K562 (cell line): ENCODE results near the gene CCDC159. TPM values are rescaled to one million over a fixed set of nuclear protein-coding genes. Genes with fewer than 3 reads are reported as not detected.

Experiments
- ARNT ChIP-seq, 2 experiments: fragments of 450-650 bp; IDR thresholded peaks; 2 replicates each; pipeline ENCODE4 v1.6.1; 2016; ENCODE audit warnings: mild to moderate bottlenecking in 1 of 2
- CREB3L1 ChIP-seq: fragments of 450-650 bp; IDR thresholded peaks from 2 replicates; pipeline ENCODE4 v1.6.1; 2014; ENCODE audit warnings: low read depth, mild to moderate bottlenecking, moderate library complexity, borderline replicate concordance
- JUN ChIP-seq, 2 experiments: sonication (generic) in 1 of 2; formaldehyde crosslinking in 1 of 2; IDR thresholded peaks; 2 replicates each; pipeline versions ENCODE4 v1.6.1 to v1.8.0; 2012 to 2022; ENCODE audit warnings: borderline replicate concordance in 2 of 2, mild to moderate bottlenecking in 2 of 2, improper control_type of control experiment in 1 of 2, low read depth in 1 of 2, low read length in 1 of 2, missing genetic modification reagents in 1 of 2
- MLX ChIP-seq, 2 experiments: fragments of 450-650 bp in 1 of 2; sonication (generic) in 1 of 2; formaldehyde crosslinking; conservative IDR thresholded peaks; 2 replicates each; pipeline versions ENCODE4 v1.4.0 to v1.8.1; 2020 to 2022; ENCODE audit warnings: mild to moderate bottlenecking in 1 of 2, missing genetic modification reagents in 1 of 2
- polyA plus RNA-seq, 8 experiments: library from polyadenylated mRNA; depleted of rRNA in 4 of 8; stranded (reverse) in 5 of 8; unstranded in 3 of 8; fragments of >200 nt; fragmentation: Nextera tagmentation in 2 of 8; fragmentation: Illumina TruSeq in 1 of 8; extraction: Ambion mirVana in 2 of 8; extraction: Trizol in 1 of 8; gene quantifications; 2 replicates each; pipeline versions ENCODE4 v1.2.1 to v1.2.3, GENCODE V29; 2011 to 2014; ENCODE audit warnings: inconsistent platforms in 1 of 8, missing spikeins in 1 of 8
- total RNA-seq, 7 experiments: library from RNA; depleted of rRNA in 6 of 7; stranded (reverse); fragments of >200 nt in 6 of 7; fragmentation: Illumina TruSeq in 2 of 7; extraction: Trizol in 2 of 7; gene quantifications; 2 replicates each; pipeline versions ENCODE4 v1.2.1 to v1.2.3, GENCODE V29; 2011 to 2021; ENCODE audit warnings: low replicate concordance in 1 of 7
- TF ChIP-seq, protein P1 (sequence below): fragments of 200-600 bp; sonication (generic); IDR thresholded peaks from one replicate; pipeline ENCODE4 v1.6.1; 2012; ENCODE audit warnings: mild to moderate bottlenecking, low read depth, low read length, inconsistent platforms

The CCDC159 gene
- total and polyA plus RNA-seq, 9 of the 15 experiments (the other 6 are each of a cell fraction or from before 2014, with no cell fraction given) = 0.68 to 10.1 (median 4.7) TPM

- TF ChIP-seq, protein P1, sequence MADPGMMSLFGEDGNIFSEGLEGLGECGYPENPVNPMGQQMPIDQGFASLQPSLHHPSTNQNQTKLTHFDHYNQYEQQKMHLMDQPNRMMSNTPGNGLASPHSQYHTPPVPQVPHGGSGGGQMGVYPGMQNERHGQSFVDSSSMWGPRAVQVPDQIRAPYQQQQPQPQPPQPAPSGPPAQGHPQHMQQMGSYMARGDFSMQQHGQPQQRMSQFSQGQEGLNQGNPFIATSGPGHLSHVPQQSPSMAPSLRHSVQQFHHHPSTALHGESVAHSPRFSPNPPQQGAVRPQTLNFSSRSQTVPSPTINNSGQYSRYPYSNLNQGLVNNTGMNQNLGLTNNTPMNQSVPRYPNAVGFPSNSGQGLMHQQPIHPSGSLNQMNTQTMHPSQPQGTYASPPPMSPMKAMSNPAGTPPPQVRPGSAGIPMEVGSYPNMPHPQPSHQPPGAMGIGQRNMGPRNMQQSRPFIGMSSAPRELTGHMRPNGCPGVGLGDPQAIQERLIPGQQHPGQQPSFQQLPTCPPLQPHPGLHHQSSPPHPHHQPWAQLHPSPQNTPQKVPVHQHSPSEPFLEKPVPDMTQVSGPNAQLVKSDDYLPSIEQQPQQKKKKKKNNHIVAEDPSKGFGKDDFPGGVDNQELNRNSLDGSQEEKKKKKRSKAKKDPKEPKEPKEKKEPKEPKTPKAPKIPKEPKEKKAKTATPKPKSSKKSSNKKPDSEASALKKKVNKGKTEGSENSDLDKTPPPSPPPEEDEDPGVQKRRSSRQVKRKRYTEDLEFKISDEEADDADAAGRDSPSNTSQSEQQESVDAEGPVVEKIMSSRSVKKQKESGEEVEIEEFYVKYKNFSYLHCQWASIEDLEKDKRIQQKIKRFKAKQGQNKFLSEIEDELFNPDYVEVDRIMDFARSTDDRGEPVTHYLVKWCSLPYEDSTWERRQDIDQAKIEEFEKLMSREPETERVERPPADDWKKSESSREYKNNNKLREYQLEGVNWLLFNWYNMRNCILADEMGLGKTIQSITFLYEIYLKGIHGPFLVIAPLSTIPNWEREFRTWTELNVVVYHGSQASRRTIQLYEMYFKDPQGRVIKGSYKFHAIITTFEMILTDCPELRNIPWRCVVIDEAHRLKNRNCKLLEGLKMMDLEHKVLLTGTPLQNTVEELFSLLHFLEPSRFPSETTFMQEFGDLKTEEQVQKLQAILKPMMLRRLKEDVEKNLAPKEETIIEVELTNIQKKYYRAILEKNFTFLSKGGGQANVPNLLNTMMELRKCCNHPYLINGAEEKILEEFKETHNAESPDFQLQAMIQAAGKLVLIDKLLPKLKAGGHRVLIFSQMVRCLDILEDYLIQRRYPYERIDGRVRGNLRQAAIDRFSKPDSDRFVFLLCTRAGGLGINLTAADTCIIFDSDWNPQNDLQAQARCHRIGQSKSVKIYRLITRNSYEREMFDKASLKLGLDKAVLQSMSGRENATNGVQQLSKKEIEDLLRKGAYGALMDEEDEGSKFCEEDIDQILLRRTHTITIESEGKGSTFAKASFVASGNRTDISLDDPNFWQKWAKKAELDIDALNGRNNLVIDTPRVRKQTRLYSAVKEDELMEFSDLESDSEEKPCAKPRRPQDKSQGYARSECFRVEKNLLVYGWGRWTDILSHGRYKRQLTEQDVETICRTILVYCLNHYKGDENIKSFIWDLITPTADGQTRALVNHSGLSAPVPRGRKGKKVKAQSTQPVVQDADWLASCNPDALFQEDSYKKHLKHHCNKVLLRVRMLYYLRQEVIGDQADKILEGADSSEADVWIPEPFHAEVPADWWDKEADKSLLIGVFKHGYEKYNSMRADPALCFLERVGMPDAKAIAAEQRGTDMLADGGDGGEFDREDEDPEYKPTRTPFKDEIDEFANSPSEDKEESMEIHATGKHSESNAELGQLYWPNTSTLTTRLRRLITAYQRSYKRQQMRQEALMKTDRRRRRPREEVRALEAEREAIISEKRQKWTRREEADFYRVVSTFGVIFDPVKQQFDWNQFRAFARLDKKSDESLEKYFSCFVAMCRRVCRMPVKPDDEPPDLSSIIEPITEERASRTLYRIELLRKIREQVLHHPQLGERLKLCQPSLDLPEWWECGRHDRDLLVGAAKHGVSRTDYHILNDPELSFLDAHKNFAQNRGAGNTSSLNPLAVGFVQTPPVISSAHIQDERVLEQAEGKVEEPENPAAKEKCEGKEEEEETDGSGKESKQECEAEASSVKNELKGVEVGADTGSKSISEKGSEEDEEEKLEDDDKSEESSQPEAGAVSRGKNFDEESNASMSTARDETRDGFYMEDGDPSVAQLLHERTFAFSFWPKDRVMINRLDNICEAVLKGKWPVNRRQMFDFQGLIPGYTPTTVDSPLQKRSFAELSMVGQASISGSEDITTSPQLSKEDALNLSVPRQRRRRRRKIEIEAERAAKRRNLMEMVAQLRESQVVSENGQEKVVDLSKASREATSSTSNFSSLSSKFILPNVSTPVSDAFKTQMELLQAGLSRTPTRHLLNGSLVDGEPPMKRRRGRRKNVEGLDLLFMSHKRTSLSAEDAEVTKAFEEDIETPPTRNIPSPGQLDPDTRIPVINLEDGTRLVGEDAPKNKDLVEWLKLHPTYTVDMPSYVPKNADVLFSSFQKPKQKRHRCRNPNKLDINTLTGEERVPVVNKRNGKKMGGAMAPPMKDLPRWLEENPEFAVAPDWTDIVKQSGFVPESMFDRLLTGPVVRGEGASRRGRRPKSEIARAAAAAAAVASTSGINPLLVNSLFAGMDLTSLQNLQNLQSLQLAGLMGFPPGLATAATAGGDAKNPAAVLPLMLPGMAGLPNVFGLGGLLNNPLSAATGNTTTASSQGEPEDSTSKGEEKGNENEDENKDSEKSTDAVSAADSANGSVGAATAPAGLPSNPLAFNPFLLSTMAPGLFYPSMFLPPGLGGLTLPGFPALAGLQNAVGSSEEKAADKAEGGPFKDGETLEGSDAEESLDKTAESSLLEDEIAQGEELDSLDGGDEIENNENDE = no peak
- no peak for TF ChIP-seq ARNT (IDR thresholded peaks at IDR 0.05)
- peak in 1 of 2 experiments; percentile 86; a peak in 1 of 4 replicates for TF ChIP-seq MLX (CRISPR knock-in tag; conservative IDR thresholded peaks at IDR 0.05)
- peak; percentile 14; the same call in 1 of the 2 replicates for TF ChIP-seq JUN (IDR thresholded peaks at IDR 0.05; ENCODE audit: borderline replicate concordance, low read depth, low read length)
- TF ChIP-seq JUN (CRISPR knock-in tag; IDR thresholded peaks at IDR 0.05; ENCODE audit: borderline replicate concordance) = no peak
- peak; percentile 71; the same call in 1 of the 2 replicates for TF ChIP-seq CREB3L1
Observed at GRCh38 chr19:11374433-11375142, 28.3 kb downstream of the CCDC159 start, which contains the start of gene SWSAP1 (continued).
